Thyroid gland (tissue), 4 donors: ENCODE data around the gene CSTPP1.

Experiments
- POLR2A ChIP-seq, 2 donors: fragments of 450-650 bp; IDR thresholded peaks; one replicate each; pipeline ENCODE4 v1.6.1; 2017; ENCODE audit warnings: antibody characterized with exemption in 2 of 2, mild to moderate bottlenecking in 2 of 2, moderate library complexity in 1 of 2
- TF ChIP-seq, protein P1 (sequence below), 6 experiments: fragments of 200-600 bp in 3 of 6; fragments of 450-650 bp in 3 of 6; sonication (generic) in 3 of 6; IDR thresholded peaks; one replicate each; pipeline ENCODE4 v1.5.1; 2016 to 2019; ENCODE audit warnings: antibody characterized with exemption in 6 of 6, mild to moderate bottlenecking in 2 of 6, inconsistent platforms in 1 of 6, moderate library complexity in 1 of 6

DNA sequence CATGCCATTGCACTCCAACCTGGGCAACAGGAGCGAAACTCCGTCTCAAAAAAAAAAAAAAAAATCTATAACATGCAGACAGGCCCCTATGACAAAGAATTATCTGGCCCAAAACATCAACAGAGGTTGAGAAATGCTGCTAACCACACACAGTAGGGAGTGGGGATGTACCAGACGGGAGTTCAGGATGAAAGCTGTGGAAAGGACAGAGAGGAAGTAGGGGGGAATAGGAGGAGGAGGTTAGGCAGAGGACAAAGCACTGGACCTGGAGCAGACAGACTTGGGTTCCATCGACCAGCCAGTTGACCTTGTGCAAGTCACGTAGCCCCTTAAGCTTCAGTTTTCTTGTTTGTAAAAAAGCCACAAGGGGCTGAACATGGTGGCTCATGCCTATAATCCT lies 30.8 kb upstream of the CSTPP1 start:
- no peak for TF ChIP-seq POLR2A (IDR thresholded peaks at IDR 0.05)
- TF ChIP-seq, protein P1, sequence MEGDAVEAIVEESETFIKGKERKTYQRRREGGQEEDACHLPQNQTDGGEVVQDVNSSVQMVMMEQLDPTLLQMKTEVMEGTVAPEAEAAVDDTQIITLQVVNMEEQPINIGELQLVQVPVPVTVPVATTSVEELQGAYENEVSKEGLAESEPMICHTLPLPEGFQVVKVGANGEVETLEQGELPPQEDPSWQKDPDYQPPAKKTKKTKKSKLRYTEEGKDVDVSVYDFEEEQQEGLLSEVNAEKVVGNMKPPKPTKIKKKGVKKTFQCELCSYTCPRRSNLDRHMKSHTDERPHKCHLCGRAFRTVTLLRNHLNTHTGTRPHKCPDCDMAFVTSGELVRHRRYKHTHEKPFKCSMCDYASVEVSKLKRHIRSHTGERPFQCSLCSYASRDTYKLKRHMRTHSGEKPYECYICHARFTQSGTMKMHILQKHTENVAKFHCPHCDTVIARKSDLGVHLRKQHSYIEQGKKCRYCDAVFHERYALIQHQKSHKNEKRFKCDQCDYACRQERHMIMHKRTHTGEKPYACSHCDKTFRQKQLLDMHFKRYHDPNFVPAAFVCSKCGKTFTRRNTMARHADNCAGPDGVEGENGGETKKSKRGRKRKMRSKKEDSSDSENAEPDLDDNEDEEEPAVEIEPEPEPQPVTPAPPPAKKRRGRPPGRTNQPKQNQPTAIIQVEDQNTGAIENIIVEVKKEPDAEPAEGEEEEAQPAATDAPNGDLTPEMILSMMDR (IDR thresholded peaks at IDR 0.05), result no peak
